Esophagus muscularis mucosa (tissue), 4 donors: ENCODE data around the gene SCO1. TPM values are rescaled to one million over a fixed set of nuclear protein-coding genes. Genes with fewer than 3 reads are reported as not detected.

ENCODE experiments used
- DNase-seq: peaks from one replicate; pipeline ENCODE4 v3.0.0-alpha.2; 2017; ENCODE audit errors: extremely low spot score
- H3K27ac ChIP-seq, 4 donors: fragments of 200-600 bp; sonication (generic); replicated peaks in 1 of 4; 1 replicate in 3 of 4; 2 replicates in 1 of 4; pipeline ENCODE4 v1.5.1; 2016 to 2019; ENCODE audit warnings: mild to moderate bottlenecking in 1 of 4
- H3K27me3 ChIP-seq, 4 donors: fragments of 200-600 bp; sonication (generic); one replicate each; pipeline versions ENCODE4 v1.5.1 to v1.6.0; 2016 to 2019
- H3K36me3 ChIP-seq, 4 donors: fragments of 200-600 bp; sonication (generic); one replicate each; pipeline ENCODE4 v1.5.1; 2016 to 2019
- H3K4me1 ChIP-seq, 4 donors: fragments of 200-600 bp; sonication (generic); one replicate each; pipeline ENCODE4 v1.5.1; 2016 to 2019
- H3K4me3 ChIP-seq, 4 donors: fragments of 200-600 bp; sonication (generic); 1 replicate in 2 of 4; 2 replicates in 2 of 4; pipeline ENCODE4 v1.5.1; 2016 to 2019; ENCODE audit warnings: mild to moderate bottlenecking in 4 of 4, moderate library complexity in 1 of 4
- H3K9me3 ChIP-seq, 4 donors: fragments of 200-600 bp; sonication (generic); 1 replicate in 3 of 4; 2 replicates in 1 of 4; pipeline ENCODE4 v1.5.1; 2016 to 2019
- CTCF ChIP-seq, 3 experiments: fragments of 200-600 bp in 2 of 3; fragments of 450-650 bp in 1 of 3; sonication (generic) in 2 of 3; IDR thresholded peaks; one replicate each; pipeline ENCODE4 v1.5.1; 2017 to 2019; ENCODE audit warnings: antibody characterized with exemption in 3 of 3, mild to moderate bottlenecking in 2 of 3, moderate library complexity in 1 of 3
- EP300 ChIP-seq: sonication (generic); formaldehyde crosslinking; IDR thresholded peaks from one replicate; pipeline ENCODE4 v1.6.1; 2017; ENCODE audit warnings: antibody characterized with exemption
- POLR2A ChIP-seq: fragments of 450-650 bp; IDR thresholded peaks from one replicate; pipeline ENCODE4 v1.6.1; 2017; ENCODE audit warnings: antibody characterized with exemption, moderate library complexity, mild to moderate bottlenecking, low read depth
- POLR2AphosphoS5 ChIP-seq, 2 donors: sonication (generic); formaldehyde crosslinking; IDR thresholded peaks; one replicate each; pipeline ENCODE4 v1.6.1; 2017; ENCODE audit warnings: antibody characterized with exemption in 2 of 2
- WGBS: methylation state at CpG from one replicate; pipeline ENCODE4 v1.1.5; 2018; 5-methylcytosine and 5-hydroxymethylcytosine counted together
- intact Hi-C: fragments of 100-400 bp; cut with DNase I; formaldehyde crosslinking; loops from one replicate; pipeline ENCODE4 v1.15.1; 2023
- total RNA-seq, 4 donors: library from RNA; depleted of rRNA; stranded (reverse); fragments of >200 nt; gene quantifications; one replicate each; pipeline versions ENCODE4 v1.1.0 to v1.2.1, GENCODE V29; 2016

The SCO1 gene
- total RNA-seq, 4 donors from 2014 or later: 16.7 to 23.1 (median 18.6) TPM

DNA sequence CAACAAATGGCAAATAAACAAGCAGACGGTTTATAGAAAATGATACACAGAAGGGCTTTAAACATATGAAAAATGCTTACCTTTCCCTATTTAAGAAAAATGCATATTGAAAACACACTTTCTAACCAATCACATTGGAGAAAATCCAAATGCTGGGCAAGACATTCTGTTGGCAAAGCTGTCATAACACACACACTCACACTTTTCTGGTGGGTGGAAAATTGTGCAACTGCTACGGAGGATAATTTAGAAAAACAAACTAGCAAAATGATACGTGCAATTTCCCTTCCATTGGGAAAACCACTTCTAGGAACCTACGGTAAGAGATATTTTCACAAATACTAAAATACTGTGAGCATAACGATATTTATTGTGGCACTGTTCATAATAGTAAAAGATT, 30.4 kb downstream of the SCO1 start:
- intact Hi-C loops: loop anchor here (5.0 kb wide), 1 partner anchor 50 kb away; no protein-coding TSS in a partner anchor
- Histone ChIP-seq H3K9me3 (no peaks in the 10 kb centered on the region), H3K27ac (no peak overlapping the region), H3K36me3 (peaks cover 0 to 14% (median 2%) of the 10 kb centered on the region in 4 donors), H3K27me3 (no peaks in the 10 kb centered on the region), H3K4me3 (no peak overlapping the region), H3K4me1 (no peaks in the 10 kb centered on the region)
- no peak for DNase-seq
- WGBS: 73% methylated on average over 5 of the region's 5 CpGs
- TF ChIP-seq CTCF (IDR thresholded peaks at IDR 0.05): no peak
- TF ChIP-seq EP300: no peak
- TF ChIP-seq POLR2AphosphoS5 (IDR thresholded peaks at IDR 0.05): no peak
- TF ChIP-seq POLR2A: no peak

DNA sequence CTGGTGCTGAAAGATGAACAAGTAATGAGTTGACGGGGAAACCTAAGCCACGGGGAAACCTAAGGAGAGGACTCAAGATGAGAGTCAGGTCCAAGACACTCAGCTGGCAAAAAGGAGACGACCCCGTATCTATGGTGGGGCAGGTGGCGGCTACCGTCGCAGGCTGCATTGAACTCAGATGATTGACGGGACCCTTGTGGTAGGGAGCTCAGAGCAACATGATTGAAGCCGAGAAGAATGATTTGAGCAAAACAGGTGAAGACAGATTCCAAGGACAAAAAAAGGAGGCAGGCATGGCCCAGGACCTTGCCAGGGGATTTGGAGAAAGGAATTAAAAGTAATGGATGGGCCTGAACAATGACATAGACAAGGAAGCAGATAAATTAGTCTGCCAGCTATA, 32.8 kb downstream of the SCO1 start:
- 91% methylated on average over 9 of the region's 9 CpGs for WGBS

GRCh38 chr17:10663231-10663630, 34.1 kb downstream of the SCO1 start:
- intact Hi-C loops: no loop called here
- H3K27me3 ChIP-seq: no peaks in the 10 kb centered on the region
- no peaks in the 10 kb centered on the region for H3K9me3 ChIP-seq
- no peaks in the 10 kb centered on the region for H3K4me1 ChIP-seq
- H3K36me3 ChIP-seq: peaks cover 0 to 37% (median 8%) of the 10 kb centered on the region in 4 donors
- TF ChIP-seq POLR2AphosphoS5 (IDR thresholded peaks at IDR 0.05) (no peak), POLR2A (no peak), CTCF (IDR thresholded peaks at IDR 0.05) (no peak), EP300 (no peak)
- H3K4me3 ChIP-seq: no peak overlapping the region
- WGBS: 94% methylated on average over 6 of the region's 6 CpGs
- DNase-seq: no peak
- H3K27ac ChIP-seq: no peak overlapping the region

More for the DNA sequence above, 32.8 kb downstream of the SCO1 start:
- no peaks in the 10 kb centered on the region for H3K27me3 ChIP-seq
- H3K27ac ChIP-seq: no peak overlapping the region
- H3K4me3 ChIP-seq: no peak overlapping the region
- peaks cover 0 to 25% (median 4%) of the 10 kb centered on the region in 4 donors for H3K36me3 ChIP-seq
- DNase-seq: no peak
- H3K4me1 ChIP-seq: no peaks in the 10 kb centered on the region
- intact Hi-C loops: no loop called here
- TF ChIP-seq POLR2A (no peak), EP300 (no peak), POLR2AphosphoS5 (IDR thresholded peaks at IDR 0.05) (no peak), CTCF (IDR thresholded peaks at IDR 0.05) (no peak)
- no peaks in the 10 kb centered on the region for H3K9me3 ChIP-seq

- H3K36me3 ChIP-seq: peaks cover 0 to 31% (median 8%) of the 10 kb centered on the region in 4 donors
- TF ChIP-seq CTCF (IDR thresholded peaks at IDR 0.05) (no peak), EP300 (no peak), POLR2AphosphoS5 (IDR thresholded peaks at IDR 0.05) (no peak), POLR2A (no peak)
- WGBS: 92% methylated on average over 10 of the region's 10 CpGs
Observed at GRCh38 chr17:10661437-10661836, 35.9 kb downstream of the SCO1 start.

GRCh38 chr17:10657879-10658278, 39.5 kb downstream of the SCO1 start:
- H3K9me3 ChIP-seq: no peaks in the 10 kb centered on the region
- no peak for TF ChIP-seq CTCF (IDR thresholded peaks at IDR 0.05)
- TF ChIP-seq POLR2AphosphoS5 (IDR thresholded peaks at IDR 0.05): no peak
- no peak for TF ChIP-seq EP300
- no peak for TF ChIP-seq POLR2A
- H3K27ac ChIP-seq: no peak overlapping the region
- peaks cover 0 to 24% (median 6%) of the 10 kb centered on the region in 4 donors for H3K36me3 ChIP-seq
- H3K27me3 ChIP-seq: no peaks in the 10 kb centered on the region
- intact Hi-C loops: no loop called here
- H3K4me3 ChIP-seq: no peak overlapping the region
- WGBS: 73% methylated on average over 10 of the region's 10 CpGs
- H3K4me1 ChIP-seq: no peaks in the 10 kb centered on the region
- DNase-seq: no peak

More at GRCh38 chr17:10661437-10661836, 35.9 kb downstream of the SCO1 start:
- DNase-seq: no peak
- no peak overlapping the region for H3K4me3 ChIP-seq
- intact Hi-C loops: no loop called here
- no peaks in the 10 kb centered on the region for H3K9me3 ChIP-seq
- H3K27me3 ChIP-seq: no peaks in the 10 kb centered on the region
- H3K4me1 ChIP-seq: no peaks in the 10 kb centered on the region
- no peak overlapping the region for H3K27ac ChIP-seq
